Kidney (tissue), 14 donors: Measurements from ENCODE around the gene HSF5. TPM values are rescaled to one million over a fixed set of nuclear protein-coding genes. Genes with fewer than 3 reads are reported as not detected.

ENCODE experiments used
- DNase-seq, 5 donors: peaks; one replicate each; pipeline ENCODE4 v3.0.0-alpha.2; 2013 to 2020
- FAIRE-seq: peaks from 2 replicates; lab custom pipeline; 2012; peaks lifted over from hg19 to GRCh38; lab: Jason Lieb, UNC
- H3K27ac ChIP-seq, 2 donors: one replicate each; pipeline ENCODE4 v1.7.0; 2013; ENCODE audit warnings: low read depth in 2 of 2, low read length in 2 of 2, inconsistent platforms in 1 of 2
- H3K27me3 ChIP-seq: one replicate; pipeline ENCODE4 v1.7.1; 2013; ENCODE audit warnings: low read length, inconsistent platforms; ENCODE audit not compliant: control insufficient read depth, insufficient read depth
- H3K36me3 ChIP-seq, 3 donors: one replicate each; pipeline versions ENCODE4 v1.7.0 to v1.7.1; 2013; ENCODE audit warnings: low read length in 3 of 3, control low read depth in 1 of 3, inconsistent platforms in 1 of 3; ENCODE audit not compliant: insufficient read depth in 3 of 3, control insufficient read depth in 2 of 3
- H3K4me1 ChIP-seq, 3 donors: one replicate each; pipeline versions ENCODE4 v1.7.0 to v1.7.1; 2013; ENCODE audit warnings: low read length in 3 of 3, inconsistent platforms in 1 of 3, low read depth in 1 of 3; ENCODE audit not compliant: control insufficient read depth in 2 of 3, insufficient read depth in 2 of 3
- H3K4me3 ChIP-seq, 3 donors: one replicate each; pipeline versions ENCODE4 v1.7.0 to v1.8.1; 2013; ENCODE audit warnings: low read length in 3 of 3, control low read depth in 1 of 3, inconsistent platforms in 1 of 3
- H3K9ac ChIP-seq, 3 donors: one replicate each; pipeline versions ENCODE4 v1.7.0 to v1.7.1; 2013; ENCODE audit warnings: low read length in 3 of 3, control low read depth in 1 of 3, inconsistent platforms in 1 of 3
- H3K9me3 ChIP-seq, 3 donors: one replicate each; pipeline versions ENCODE4 v1.7.0 to v1.7.1; 2013; ENCODE audit warnings: low read length in 3 of 3, control low read depth in 1 of 3, inconsistent platforms in 1 of 3; ENCODE audit not compliant: control insufficient read depth in 2 of 3, insufficient read depth in 1 of 3
- intact Hi-C: fragments of 100-400 bp; cut with DNase I; formaldehyde crosslinking; loops from one replicate; pipeline ENCODE4 v1.11.1; 2022
- polyA plus RNA-seq: library from polyadenylated mRNA; stranded (reverse); fragments of 350-450 nt; fragmentation: Illumina TruSeq; extraction: RNeasy Lipid Tissue Mini Kit (QIAGEN cat#74804); gene quantifications from one replicate; pipeline ENCODE4 v1.2.3, GENCODE V29; 2014; ENCODE audit warnings: low read depth, low replicate concordance; ENCODE audit not compliant: insufficient read depth
- total RNA-seq: library from RNA; stranded (reverse); fragmentation: NEBNext Ultra II Directional; extraction: Animal tissue kit (Norgen Biotek cat#: 25700); gene quantifications from one replicate; pipeline ENCODE4 v1.2.1, GENCODE V29; 2021
- TF ChIP-seq, protein P1 (sequence below): IDR thresholded peaks from 3 replicates; pipeline ENCODE4 v1.5.1; 2012; ENCODE audit warnings: mild to moderate bottlenecking, moderate library complexity, borderline replicate concordance; ENCODE audit not compliant: insufficient read depth; ENCODE audit errors: extremely low read depth
- donor health status: control.
- donor health status: control.
- donor health status: control.
- donor health status: control.
- donor health status: control.
- donor health status: DM: yes; HTN: yes; CAD: no.
- donor health status: Normal renal cell carcinoma (clear cell type).

HSF5 gene
- total and polyA plus RNA-seq, 2 donors from 2014 or later: 0.19 TPM; not detected in 1

DNA sequence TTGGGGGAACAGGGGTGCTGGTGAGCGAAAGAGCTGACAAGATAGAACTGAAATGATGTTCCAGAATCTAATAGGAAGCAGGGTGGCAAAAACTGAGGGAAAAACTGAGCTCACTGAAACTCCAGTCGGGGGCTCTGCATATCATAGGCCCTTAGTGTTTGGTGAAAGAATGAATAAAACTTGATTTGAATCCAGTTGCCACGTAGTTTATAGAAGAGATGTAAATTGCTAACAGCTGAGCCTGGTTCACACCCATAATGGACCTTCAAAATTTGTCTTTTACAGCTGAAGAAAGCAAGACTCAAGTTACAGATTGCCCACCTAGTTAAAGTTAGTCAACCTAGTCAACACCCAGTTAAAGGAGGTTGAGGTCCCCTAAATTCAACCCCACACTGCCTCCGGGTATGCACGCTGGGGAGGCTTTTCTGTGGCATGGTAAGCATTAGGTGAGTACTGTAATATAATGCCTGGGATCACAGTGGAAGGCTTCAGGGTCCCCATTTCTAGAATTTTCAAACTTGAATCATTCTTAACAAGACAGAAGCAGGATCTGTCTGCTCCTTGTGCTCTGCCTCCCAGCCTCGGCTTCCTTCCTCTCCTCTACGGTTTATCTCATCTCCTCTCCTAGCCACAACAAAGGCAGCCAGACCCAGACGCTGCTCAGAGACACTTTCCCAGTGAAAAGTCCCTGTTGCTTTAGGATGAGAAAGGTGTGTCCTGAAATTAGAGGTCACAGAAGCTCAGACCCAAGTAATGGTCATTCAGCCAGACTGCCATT is 109.3 kb downstream of the HSF5 start:
- Histone ChIP-seq H3K9me3 (no peaks in the 10 kb centered on the region), H3K4me3 (no peak overlapping the region), H3K36me3 (no peaks in the 10 kb centered on the region), H3K27me3 (no peaks in the 10 kb centered on the region), H3K27ac (peak overlapping the region in 1 of 2 donors; percentile 28), H3K9ac (no peak overlapping the region), H3K4me1 (peaks cover 13 to 46% (median 37%) of the 10 kb centered on the region in 3 donors)
- DNase-seq (no peak), FAIRE-seq (no peak)
- intact Hi-C loops: no loop called here
- TF ChIP-seq, protein P1, sequence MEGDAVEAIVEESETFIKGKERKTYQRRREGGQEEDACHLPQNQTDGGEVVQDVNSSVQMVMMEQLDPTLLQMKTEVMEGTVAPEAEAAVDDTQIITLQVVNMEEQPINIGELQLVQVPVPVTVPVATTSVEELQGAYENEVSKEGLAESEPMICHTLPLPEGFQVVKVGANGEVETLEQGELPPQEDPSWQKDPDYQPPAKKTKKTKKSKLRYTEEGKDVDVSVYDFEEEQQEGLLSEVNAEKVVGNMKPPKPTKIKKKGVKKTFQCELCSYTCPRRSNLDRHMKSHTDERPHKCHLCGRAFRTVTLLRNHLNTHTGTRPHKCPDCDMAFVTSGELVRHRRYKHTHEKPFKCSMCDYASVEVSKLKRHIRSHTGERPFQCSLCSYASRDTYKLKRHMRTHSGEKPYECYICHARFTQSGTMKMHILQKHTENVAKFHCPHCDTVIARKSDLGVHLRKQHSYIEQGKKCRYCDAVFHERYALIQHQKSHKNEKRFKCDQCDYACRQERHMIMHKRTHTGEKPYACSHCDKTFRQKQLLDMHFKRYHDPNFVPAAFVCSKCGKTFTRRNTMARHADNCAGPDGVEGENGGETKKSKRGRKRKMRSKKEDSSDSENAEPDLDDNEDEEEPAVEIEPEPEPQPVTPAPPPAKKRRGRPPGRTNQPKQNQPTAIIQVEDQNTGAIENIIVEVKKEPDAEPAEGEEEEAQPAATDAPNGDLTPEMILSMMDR: no peak

GRCh38 chr17:58377661-58378060 is 110.5 kb downstream of the HSF5 start:
- H3K4me1 ChIP-seq: peaks cover 12 to 44% (median 36%) of the 10 kb centered on the region in 3 donors
- no peaks in the 10 kb centered on the region for H3K9me3 ChIP-seq
- no peak overlapping the region for H3K27ac ChIP-seq
- intact Hi-C loops: no loop called here
- no peak for DNase-seq
- no peaks in the 10 kb centered on the region for H3K27me3 ChIP-seq
- no peaks in the 10 kb centered on the region for H3K36me3 ChIP-seq
- H3K4me3 ChIP-seq: no peak overlapping the region
- TF ChIP-seq, protein P1: no peak
- no peak overlapping the region for H3K9ac ChIP-seq
- FAIRE-seq: no peak

- TF ChIP-seq, protein P1: no peak
- Histone ChIP-seq H3K9me3 (no peaks in the 10 kb centered on the region), H3K27ac (peak overlapping the region in 1 of 2 donors; percentile 28), H3K4me1 (peaks cover 9 to 40% (median 32%) of the 10 kb centered on the region in 3 donors), H3K9ac (no peak overlapping the region), H3K36me3 (no peaks in the 10 kb centered on the region), H3K4me3 (no peak overlapping the region), H3K27me3 (no peaks in the 10 kb centered on the region)
- peak in 4 of 5 donors; percentile 63 to 87 (median 74) for DNase-seq
- no peak for FAIRE-seq
- intact Hi-C loops: no loop called here
Observed at GRCh38 chr17:58377093-58377601, 111.1 kb downstream of the HSF5 start.
